Measurements from ENCODE around the gene DDX51.

The DDX51 gene

GRCh38 chr12:132166093-132166492, 22.0 kb upstream of the DDX51 start:
- DNase-seq = no peak

DNA sequence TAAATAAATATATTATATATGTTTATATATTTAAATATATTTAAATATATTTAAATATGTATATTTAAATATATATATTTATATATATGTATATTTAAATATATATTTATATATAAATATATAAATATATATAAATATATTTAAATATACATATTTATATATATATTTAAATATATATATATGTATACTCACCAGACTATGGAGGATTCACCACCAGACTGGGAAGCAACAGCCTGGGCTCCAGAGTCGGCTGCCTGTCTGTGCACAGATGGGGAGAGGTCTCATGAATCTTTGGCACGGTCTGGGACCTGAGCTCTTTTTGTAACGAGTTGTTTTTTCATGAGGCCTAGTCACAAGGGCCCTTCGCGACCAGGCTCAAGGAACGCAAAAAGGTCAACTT, 21.5 kb upstream of the DDX51 start:
- no peak for DNase-seq

GRCh38 chr12:132164426-132164825, 20.3 kb upstream of the DDX51 start:
- DNase-seq = no peak

DNA sequence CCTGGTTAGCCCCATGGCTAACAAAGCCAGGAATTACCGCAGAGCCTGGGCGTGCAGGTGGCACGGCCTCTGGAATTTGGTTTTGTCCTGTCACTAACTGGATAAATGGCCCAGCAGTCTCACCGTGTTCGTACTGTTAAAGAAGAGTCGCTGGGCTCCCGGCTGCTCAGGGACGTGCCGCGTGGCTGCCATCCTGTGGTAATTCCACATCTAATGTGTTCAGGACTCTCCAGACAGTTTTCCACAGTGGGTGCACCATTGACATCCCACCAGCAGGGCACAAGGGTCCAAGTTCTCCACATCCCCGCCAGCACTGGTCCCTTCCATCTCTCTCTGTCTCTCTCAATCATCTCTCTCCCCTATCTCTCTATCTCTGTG, 19.8 kb upstream of the DDX51 start:
- no peak for DNase-seq

GRCh38 chr12:132163041-132163910, 19.2 kb upstream of the DDX51 start:
- DNase-seq = no peak

- DNase-seq = peak; percentile 40
These were observed 18.5 kb upstream of the DDX51 start for GRCh38 chr12:132162508-132163031.

- DNase-seq = no peak
These were observed 17.8 kb upstream of the DDX51 start for GRCh38 chr12:132161796-132162507.

GRCh38 chr12:132161036-132161781, 17.1 kb upstream of the DDX51 start:
- no peak for DNase-seq

DNA sequence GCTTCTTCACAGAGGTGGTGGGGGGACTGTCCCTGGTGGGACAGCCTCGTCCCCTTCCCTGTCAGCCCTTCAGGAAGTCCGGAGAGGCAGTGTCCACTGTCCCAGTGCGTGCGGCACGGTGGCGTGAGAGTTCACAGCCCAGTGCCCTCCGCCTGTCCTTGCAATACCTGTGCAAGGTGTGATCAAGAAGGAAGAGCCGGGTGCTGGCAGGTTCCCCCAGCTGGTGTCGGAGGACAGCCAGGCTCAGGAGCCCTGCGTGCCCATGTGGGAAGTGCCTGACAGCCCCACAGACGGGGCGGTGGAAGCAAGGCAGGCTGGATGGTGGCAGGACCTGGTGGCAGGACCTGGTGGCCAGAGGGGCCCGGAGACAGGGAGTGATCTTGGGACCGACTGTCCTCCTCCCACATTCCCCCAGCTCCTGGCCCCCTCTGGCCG, 16.5 kb upstream of the DDX51 start:
- no peak for DNase-seq

- no peak for DNase-seq
These were observed 15.9 kb upstream of the DDX51 start for GRCh38 chr12:132160016-132160415.

GRCh38 chr12:132159555-132160003, 15.5 kb upstream of the DDX51 start:
- no peak for DNase-seq

DNA sequence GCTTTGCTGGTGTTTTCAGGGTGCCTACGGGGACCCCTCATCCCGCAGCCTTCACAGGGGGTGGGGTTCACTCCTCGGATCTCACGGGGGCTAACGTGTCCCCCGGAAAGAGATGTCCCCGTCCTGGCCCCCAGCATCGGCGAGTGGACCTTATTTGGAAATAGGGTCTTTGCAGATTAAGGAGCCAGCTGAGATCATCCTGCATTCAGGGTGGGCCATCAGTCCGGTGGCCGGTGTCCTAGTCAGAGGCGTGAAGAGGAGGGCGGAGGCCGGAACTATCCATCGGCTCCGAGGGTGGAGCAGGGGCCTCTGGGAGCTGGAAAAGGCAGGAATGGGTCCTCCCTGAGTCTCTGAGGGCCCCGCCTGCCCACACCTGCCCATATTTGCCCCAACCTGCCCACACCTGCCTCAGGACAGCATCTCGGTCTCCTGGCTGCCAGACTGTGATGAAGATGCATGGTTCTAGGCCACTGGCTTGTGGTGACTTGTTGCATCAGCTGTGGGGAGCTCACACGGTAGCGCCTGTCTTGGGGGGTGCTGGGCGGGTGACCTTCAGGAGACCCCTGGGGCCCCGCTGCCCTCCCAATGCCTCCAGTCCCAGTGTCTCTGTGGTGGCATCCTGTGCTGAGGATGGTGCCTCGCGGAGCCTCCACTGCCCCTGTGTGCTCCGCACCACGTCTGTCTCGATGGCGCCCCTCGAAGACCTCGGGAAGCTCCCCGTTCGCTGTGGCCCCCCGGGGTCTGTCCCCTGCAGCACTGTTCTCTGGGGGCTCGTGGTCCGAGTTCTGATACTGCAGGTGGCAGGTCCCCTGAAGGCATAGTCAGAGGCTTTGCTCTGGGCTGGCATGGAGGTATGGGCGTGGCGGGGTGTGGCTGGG, 14.8 kb upstream of the DDX51 start:
- DNase-seq = no peak

GRCh38 chr12:132157733-132158409, 13.8 kb upstream of the DDX51 start:
- DNase-seq = no peak

GRCh38 chr12:132156573-132157325, 12.6 kb upstream of the DDX51 start:
- DNase-seq = no peak

- no peak for DNase-seq
These were observed 11.9 kb upstream of the DDX51 start for GRCh38 chr12:132155771-132156572.

DNA sequence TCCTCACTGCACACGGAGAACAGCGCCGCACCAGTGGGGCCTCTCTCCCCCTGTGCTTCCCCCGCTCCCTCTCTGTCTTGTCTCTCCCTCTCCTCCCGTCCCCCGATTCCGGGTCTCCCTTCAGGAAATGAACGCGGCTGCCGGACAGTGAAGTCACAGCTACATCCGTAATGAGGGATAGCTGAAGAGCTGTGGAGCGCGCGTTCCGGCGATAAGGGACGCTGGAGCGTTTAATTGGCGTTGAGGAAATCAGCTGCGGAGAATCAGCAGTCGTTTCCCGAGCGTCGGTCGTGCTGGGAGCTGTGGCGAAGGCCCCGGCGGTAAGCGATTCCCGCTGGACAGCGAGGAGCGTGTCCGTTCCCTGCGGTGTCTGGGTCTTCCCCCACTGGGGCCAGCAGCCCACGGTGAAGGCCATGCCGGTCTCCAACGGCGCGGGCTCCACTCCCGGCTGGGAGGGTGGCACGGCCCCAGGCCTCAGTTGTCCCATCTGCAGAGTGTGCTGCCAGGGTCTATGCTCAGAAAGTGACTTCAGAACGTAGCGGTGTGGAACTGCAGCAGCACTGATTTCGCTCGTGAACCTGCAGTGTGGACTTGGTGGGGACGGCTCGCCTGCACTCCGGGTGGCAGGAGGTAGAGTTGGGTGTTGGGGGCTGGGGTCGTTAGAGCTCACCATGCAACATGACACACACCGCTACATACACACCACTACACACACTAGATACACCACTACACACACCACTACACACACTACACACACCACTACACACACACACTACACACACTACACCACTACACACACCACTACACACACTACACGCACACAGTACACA, 11.0 kb upstream of the DDX51 start:
- DNase-seq = no peak

DNA sequence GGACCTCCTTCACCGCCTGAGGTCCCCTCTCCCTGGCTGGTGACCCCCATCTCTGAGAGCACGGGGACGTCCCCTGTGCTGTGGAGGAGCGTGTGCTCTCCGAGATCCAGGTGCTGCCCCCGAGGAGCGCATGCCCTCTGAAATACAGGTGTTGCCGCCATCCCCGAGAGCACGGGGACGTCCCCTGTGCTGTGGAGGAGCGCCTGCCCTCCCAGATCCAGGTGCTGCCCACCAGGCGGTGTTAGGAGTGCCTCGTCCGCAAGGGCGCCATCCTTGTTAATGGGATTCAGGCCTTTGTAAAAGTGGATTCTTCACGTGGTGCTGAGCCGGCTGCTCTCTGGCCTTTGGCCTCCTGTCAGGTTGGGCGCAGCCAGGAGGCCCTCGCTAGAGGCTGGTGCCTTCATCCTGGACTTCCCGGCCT, 10.2 kb upstream of the DDX51 start:
- DNase-seq = peak; percentile 51

- DNase-seq = peak; percentile 79
These were observed 9.6 kb upstream of the DDX51 start for GRCh38 chr12:132153501-132154340.
